ENCODE measurements around the gene ZNF644. TPM values are rescaled to one million over a fixed set of nuclear protein-coding genes. Genes with fewer than 3 reads are reported as not detected.
"Not testable (repeated sequence)": the region's sequence is repeated elsewhere in the genome, so short reads cannot be mapped to it uniquely, and the experiment has no call there.

The ZNF644 gene
- total and polyA plus RNA-seq, 2 experiments from 2014 or later, result 37.9 to 43.6 TPM

DNA sequence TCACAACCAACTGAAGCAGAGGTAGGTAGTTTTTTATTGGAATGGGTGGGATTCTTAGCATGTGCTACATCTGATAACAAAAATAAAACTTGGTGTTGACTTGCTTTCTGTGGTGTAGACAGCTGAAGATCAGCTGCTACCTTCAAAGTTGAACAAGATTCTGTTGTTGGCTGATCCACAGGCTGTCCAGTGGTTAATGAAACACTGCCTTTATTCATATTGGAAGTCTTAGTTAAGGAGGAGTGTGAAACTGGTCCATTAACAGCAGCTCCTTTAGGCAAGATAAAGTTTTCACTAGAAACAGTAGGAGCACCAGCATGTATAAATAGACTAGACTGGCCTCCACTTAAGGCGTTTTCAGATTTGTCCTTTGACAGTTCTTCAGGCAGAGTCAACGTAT is 81.1 kb downstream of the ZNF644 start:
- DNase-seq (ENCODE audit: low read depth in 1 of 2, low spot score in 1 of 2), result peak in 1 of 2 donors; percentile 12
- Histone ChIP-seq H3K36me3 (no peaks in the 10 kb centered on the region), H3K27me3 (no peaks in the 10 kb centered on the region), H3K9me3 (ENCODE audit: low read depth) (no peaks in the 10 kb centered on the region), H3K4me3 (no peak overlapping the region), H3K27ac (peak overlapping the region; percentile 64), H3K4me1 (ENCODE audit: low read depth) (peaks cover 8% of the 10 kb centered on the region)
- TF ChIP-seq, protein P1, sequence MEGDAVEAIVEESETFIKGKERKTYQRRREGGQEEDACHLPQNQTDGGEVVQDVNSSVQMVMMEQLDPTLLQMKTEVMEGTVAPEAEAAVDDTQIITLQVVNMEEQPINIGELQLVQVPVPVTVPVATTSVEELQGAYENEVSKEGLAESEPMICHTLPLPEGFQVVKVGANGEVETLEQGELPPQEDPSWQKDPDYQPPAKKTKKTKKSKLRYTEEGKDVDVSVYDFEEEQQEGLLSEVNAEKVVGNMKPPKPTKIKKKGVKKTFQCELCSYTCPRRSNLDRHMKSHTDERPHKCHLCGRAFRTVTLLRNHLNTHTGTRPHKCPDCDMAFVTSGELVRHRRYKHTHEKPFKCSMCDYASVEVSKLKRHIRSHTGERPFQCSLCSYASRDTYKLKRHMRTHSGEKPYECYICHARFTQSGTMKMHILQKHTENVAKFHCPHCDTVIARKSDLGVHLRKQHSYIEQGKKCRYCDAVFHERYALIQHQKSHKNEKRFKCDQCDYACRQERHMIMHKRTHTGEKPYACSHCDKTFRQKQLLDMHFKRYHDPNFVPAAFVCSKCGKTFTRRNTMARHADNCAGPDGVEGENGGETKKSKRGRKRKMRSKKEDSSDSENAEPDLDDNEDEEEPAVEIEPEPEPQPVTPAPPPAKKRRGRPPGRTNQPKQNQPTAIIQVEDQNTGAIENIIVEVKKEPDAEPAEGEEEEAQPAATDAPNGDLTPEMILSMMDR (IDR thresholded peaks at IDR 0.05; ENCODE audit: low read depth, low read length), result no peak

DNA sequence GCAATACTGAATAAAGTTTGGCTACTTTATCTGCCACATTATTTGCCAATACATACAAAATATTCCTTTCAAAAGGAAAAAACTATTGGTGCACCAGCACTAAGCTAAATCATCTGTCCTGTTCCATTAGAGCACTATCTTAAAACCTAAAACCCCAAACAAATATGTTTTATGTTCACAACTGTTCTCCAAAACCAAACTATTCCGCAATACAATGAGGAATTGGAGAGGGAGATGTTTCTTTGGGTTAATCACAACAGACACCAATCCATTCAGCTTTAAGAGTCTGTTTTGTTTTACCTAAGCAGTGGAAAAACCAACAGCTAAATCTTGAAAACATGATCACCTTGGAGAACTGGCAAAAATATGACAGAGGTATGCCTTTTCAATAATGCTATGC is 85.1 kb downstream of the ZNF644 start:
- Histone ChIP-seq H3K36me3 (no peaks in the 10 kb centered on the region), H3K9me3 (ENCODE audit: low read depth) (no peaks in the 10 kb centered on the region), H3K4me3 (no peak overlapping the region), H3K27ac (no peak overlapping the region), H3K27me3 (no peaks in the 10 kb centered on the region), H3K4me1 (ENCODE audit: low read depth) (peaks cover 8% of the 10 kb centered on the region)
- TF ChIP-seq, protein P1 (IDR thresholded peaks at IDR 0.05; ENCODE audit: low read depth, low read length), result no peak
- peak in 1 of 2 donors; percentile 6 for DNase-seq (ENCODE audit: low read depth in 1 of 2, low spot score in 1 of 2)

DNA sequence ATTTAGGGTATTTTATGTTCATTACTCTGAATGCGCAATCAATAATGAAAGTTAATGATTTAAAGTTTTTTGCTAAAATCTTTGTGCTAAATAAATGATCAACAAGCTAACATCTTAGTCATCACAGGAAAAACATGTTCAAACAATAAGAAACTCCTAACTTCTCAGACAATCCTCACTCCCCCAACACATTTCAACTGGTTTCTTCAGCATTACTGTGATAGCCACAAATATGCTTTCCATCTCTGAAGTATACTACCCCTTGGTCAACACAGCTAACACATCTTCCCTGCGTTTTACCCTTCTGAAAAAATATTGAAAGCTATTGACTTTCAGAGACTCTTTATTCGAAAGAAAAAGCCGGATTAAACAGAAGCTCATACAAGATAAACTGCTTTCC is 85.8 kb downstream of the ZNF644 start:
- TF ChIP-seq, protein P1 (IDR thresholded peaks at IDR 0.05; ENCODE audit: low read depth, low read length), result no peak
- no peak overlapping the region for H3K4me3 ChIP-seq
- peak in 1 of 2 donors; percentile 6 for DNase-seq (ENCODE audit: low read depth in 1 of 2, low spot score in 1 of 2)
- peaks cover 6% of the 10 kb centered on the region for H3K4me1 ChIP-seq (ENCODE audit: low read depth)
- H3K27me3 ChIP-seq, result no peaks in the 10 kb centered on the region
- H3K36me3 ChIP-seq, result no peaks in the 10 kb centered on the region
- no peaks in the 10 kb centered on the region for H3K9me3 ChIP-seq (ENCODE audit: low read depth)
- H3K27ac ChIP-seq, result no peak overlapping the region

DNA sequence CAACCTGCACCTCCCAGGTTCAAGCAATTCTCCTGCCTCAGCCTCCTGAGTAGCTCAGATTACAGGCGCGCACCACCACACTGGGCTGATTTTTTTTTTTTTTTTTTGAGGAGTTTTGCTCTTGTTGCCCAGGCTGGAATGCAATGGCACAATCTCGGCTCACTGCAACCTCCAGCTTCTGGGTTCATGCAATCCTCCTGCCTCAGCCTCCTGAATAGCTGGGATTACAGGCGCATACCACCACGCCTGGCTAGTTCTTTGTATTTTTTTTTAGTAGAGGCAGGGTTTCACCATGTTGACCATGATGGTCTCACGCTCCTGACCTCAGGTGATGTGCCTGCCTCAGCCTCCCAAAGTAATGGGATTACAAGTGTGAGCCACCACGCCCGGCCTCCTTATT is 93.6 kb downstream of the ZNF644 start:
- not testable (repeated sequence) for DNase-seq (ENCODE audit: low read depth in 1 of 2, low spot score in 1 of 2); H3K27me3 ChIP-seq; H3K4me3 ChIP-seq; H3K9me3 ChIP-seq (ENCODE audit: low read depth); H3K36me3 ChIP-seq; H3K27ac ChIP-seq
- peaks cover 25% of the 10 kb centered on the region for H3K4me1 ChIP-seq (ENCODE audit: low read depth)

DNA sequence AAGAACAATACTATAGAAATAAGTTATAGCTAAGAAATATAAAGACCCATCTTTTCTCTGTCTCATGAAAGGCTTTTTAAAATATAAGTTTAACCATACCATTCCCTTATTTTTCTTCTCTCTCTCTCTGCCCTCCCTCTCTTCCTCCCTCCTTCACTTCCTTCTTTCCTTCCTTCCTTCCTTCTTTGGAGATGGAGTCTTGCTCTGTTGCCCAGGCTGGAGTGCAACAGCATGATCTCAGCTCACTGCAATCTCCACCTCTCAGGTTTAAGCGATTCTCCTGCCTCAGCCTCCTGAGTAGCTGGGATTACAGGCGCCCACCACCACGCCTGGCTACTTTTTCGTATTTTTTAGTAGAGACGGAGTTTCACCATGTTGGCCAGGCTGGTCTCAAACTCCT is 94.2 kb downstream of the ZNF644 start:
- H3K9me3 ChIP-seq (ENCODE audit: low read depth); H3K27ac ChIP-seq; H3K4me3 ChIP-seq: not testable (repeated sequence)

DNA sequence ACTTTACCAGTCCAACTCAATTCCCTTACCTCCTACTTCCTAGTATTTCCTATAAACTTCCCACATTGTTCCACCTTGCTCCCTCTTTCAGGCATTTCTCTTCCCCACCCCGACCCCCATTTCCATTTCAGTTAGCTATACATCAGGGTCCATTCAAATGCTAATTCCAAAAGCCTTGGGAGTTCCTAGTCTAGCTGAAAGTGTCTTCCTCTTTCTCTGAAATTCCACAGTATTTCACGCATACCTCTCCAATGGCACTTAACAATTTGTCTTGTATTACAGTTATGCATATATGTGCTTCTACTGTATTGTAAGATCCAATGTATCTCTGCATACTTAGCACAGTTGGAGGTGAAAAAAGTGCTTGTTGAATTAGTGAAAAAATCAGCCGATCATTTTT is 94.9 kb downstream of the ZNF644 start:
- no peak for DNase-seq (ENCODE audit: low read depth in 1 of 2, low spot score in 1 of 2)

More for the DNA sequence above, 94.2 kb downstream of the ZNF644 start:
- peaks cover 25% of the 10 kb centered on the region for H3K4me1 ChIP-seq (ENCODE audit: low read depth)
- H3K36me3 ChIP-seq; H3K27me3 ChIP-seq; DNase-seq (ENCODE audit: low read depth in 1 of 2, low spot score in 1 of 2): not testable (repeated sequence)

More for the DNA sequence above, 94.9 kb downstream of the ZNF644 start:
- Histone ChIP-seq H3K9me3 (ENCODE audit: low read depth) (no peaks in the 10 kb centered on the region), H3K4me1 (ENCODE audit: low read depth) (peaks cover 25% of the 10 kb centered on the region), H3K27me3 (no peaks in the 10 kb centered on the region), H3K36me3 (no peaks in the 10 kb centered on the region), H3K27ac (no peak overlapping the region), H3K4me3 (no peak overlapping the region)
- TF ChIP-seq, protein P1 (IDR thresholded peaks at IDR 0.05; ENCODE audit: low read depth, low read length), result no peak

Data from cardiac muscle cell (in vitro differentiated cells and primary cell).